ENCODE results near the gene TMEM183A.

The TMEM183A gene

GRCh38 chr1:203060115-203060514, 52.9 kb downstream of the TMEM183A start:
- TF ChIP-seq, protein P1, sequence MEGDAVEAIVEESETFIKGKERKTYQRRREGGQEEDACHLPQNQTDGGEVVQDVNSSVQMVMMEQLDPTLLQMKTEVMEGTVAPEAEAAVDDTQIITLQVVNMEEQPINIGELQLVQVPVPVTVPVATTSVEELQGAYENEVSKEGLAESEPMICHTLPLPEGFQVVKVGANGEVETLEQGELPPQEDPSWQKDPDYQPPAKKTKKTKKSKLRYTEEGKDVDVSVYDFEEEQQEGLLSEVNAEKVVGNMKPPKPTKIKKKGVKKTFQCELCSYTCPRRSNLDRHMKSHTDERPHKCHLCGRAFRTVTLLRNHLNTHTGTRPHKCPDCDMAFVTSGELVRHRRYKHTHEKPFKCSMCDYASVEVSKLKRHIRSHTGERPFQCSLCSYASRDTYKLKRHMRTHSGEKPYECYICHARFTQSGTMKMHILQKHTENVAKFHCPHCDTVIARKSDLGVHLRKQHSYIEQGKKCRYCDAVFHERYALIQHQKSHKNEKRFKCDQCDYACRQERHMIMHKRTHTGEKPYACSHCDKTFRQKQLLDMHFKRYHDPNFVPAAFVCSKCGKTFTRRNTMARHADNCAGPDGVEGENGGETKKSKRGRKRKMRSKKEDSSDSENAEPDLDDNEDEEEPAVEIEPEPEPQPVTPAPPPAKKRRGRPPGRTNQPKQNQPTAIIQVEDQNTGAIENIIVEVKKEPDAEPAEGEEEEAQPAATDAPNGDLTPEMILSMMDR (IDR thresholded peaks at IDR 0.05; ENCODE audit: low read depth, low read length), result no peak
- no peak overlapping the region for H3K4me3 ChIP-seq (ENCODE audit: low read depth, low read length)

DNA sequence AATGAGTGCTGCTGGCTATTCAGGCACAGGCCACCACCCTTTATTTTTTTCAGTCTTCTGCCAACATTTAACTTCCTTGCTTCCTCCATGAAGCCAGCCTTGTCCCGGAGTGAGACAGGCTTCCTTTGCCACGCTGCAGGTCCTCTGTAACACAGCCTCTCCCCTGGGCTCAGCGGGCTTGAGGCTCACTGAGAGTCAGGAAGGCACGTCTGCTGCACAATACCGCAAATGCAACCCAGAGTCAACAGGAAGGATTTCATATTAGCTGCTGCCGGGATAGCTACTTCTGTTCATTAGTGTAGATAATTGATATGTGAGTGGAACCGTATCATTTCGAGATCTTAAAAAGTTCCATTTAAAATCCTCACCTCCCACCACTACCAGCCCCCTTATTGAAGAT, 56.1 kb downstream of the TMEM183A start:
- TF ChIP-seq, protein P1 (IDR thresholded peaks at IDR 0.05; ENCODE audit: low read depth, low read length), result no peak
- no peak overlapping the region for H3K4me3 ChIP-seq (ENCODE audit: low read depth, low read length)

- H3K4me3 ChIP-seq (ENCODE audit: low read depth, low read length), result no peak overlapping the region
- TF ChIP-seq, protein P1 (IDR thresholded peaks at IDR 0.05; ENCODE audit: low read depth, low read length), result no peak
These were observed 58.0 kb downstream of the TMEM183A start for GRCh38 chr1:203065191-203065590.

GRCh38 chr1:203065986-203066385, 58.8 kb downstream of the TMEM183A start:
- TF ChIP-seq, protein P1 (IDR thresholded peaks at IDR 0.05; ENCODE audit: low read depth, low read length), result no peak
- no peak overlapping the region for H3K4me3 ChIP-seq (ENCODE audit: low read depth, low read length)

DNA sequence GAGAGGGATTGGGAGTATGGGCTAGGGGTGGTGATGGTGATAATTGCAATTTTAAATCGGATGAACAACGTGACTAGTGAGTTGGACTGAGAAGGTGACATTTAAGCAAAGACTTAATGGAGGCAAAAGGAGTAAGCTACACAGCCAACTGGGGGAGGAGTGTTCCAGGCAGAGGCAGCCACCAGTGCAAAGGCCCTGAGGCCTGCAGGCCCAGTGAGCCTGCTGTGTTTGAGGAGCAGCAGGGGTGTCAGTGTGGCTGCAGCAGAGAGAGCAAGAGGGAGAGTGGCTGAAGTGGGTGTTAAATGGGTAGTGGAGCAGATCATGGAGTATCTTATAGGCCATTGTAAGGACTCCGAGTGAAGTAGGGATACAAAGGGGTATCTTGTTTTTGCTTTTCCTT, 59.8 kb downstream of the TMEM183A start:
- TF ChIP-seq, protein P1 (IDR thresholded peaks at IDR 0.05; ENCODE audit: low read depth, low read length), result no peak
- no peak overlapping the region for H3K4me3 ChIP-seq (ENCODE audit: low read depth, low read length)

GRCh38 chr1:203069030-203069747, 62.0 kb downstream of the TMEM183A start:
- TF ChIP-seq, protein P1 (IDR thresholded peaks at IDR 0.05; ENCODE audit: low read depth, low read length), result no peak
- H3K4me3 ChIP-seq (ENCODE audit: low read depth, low read length), result no peak overlapping the region

DNA sequence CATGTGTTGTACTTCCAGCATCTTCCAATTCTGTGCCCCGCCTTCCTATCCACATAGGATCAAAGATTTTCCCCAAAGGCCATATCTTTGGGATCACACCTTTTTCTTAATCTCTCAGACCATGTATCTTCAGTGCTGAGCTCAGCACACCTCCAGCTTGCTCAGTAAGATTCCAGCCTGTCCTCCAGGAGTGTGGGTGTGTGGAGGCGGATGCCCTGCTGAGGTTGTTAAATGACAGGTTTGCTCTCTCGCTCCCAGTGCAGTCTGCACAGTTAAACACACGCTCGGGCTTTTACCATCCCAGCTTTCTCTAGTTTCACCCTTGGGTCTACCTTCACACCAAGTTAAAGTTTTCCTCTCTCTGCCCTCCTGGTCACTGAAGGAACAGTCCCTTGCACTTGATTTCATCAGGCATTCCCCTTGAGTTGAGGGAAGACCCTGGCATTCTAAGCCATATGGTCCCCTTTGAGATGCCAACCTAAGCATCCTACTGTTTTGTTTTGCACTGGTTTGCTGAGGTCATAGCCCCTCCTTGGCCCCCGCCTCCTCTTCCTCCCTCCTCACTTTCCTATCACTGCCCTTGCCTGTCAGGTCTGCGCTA, 64.9 kb downstream of the TMEM183A start:
- H3K4me3 ChIP-seq (ENCODE audit: low read depth, low read length), result no peak overlapping the region
- TF ChIP-seq, protein P1 (IDR thresholded peaks at IDR 0.05; ENCODE audit: low read depth, low read length), result no peak

Measured in WI38 (cell line).